Panc1 (cell line): Measurements from ENCODE around the gene GRK1. TPM values are rescaled to one million over a fixed set of nuclear protein-coding genes. Genes with fewer than 3 reads are reported as not detected.

ENCODE experiments used
- ATAC-seq: fragments of 200-7000 bp; cut with Tn5 transposase; 2 replicates; pipeline ENCODE4 v1.9.1; 2020; ENCODE audit warnings: mild to moderate bottlenecking, moderate library complexity
- BruUV-seq: library from RNA; stranded (reverse); fragments of 400-500 nt; replicated peaks from 2 replicates; lab custom pipeline; 2021; lab: Mats Ljungman, UMichigan
- CTCF ChIA-PET: fragments of 300-600 bp; sonication (Branson Sonifier 250); formaldehyde crosslinking; loops from one replicate; lab custom pipeline; 2022; ENCODE audit warnings: antibody characterized with exemption; lab: Charles Lee
- POLR2A ChIA-PET: fragments of 300-600 bp; sonication (Branson Sonifier 250); formaldehyde crosslinking; loops from one replicate; lab custom pipeline; 2022; ENCODE audit warnings: antibody characterized with exemption; lab: Charles Lee
- DNase-seq: peaks from one replicate; pipeline ENCODE4 v3.0.0-alpha.2; 2010; ENCODE audit warnings: low read depth, low spot score
- H3K27ac ChIP-seq: 2 replicates; pipeline ENCODE4 v1.5.1; 2011; ENCODE audit warnings: mild to moderate bottlenecking, low read length, inconsistent platforms
- H3K27me3 ChIP-seq: fragments of 200-500 bp; sonication (Bioruptor generic); 2 replicates; pipeline ENCODE4 v1.6.0; 2014; ENCODE audit warnings: low read length, inconsistent platforms; ENCODE audit not compliant: control insufficient read depth, insufficient read depth
- H3K36me3 ChIP-seq: fragments of 200-500 bp; sonication (Bioruptor generic); 2 replicates; pipeline ENCODE4 v1.5.1; 2014; ENCODE audit warnings: inconsistent platforms, mild to moderate bottlenecking, low read length, moderate library complexity; ENCODE audit not compliant: control insufficient read depth, insufficient read depth
- H3K4me1 ChIP-seq: 2 replicates; pipeline ENCODE4 v1.5.1; 2011; ENCODE audit warnings: inconsistent platforms, mild to moderate bottlenecking, low read length, moderate library complexity; ENCODE audit not compliant: control insufficient read depth, insufficient read depth
- H3K4me3 ChIP-seq, 2 experiments: 2 replicates each; pipeline ENCODE4 v1.5.1; 2011 to 2012; ENCODE audit warnings: low read depth in 2 of 2, low read length in 2 of 2, mild to moderate bottlenecking in 2 of 2, inconsistent platforms in 1 of 2, moderate library complexity in 1 of 2
- H3K9me3 ChIP-seq: fragments of 200-500 bp; sonication (Bioruptor generic); 2 replicates; pipeline ENCODE4 v1.5.1; 2014; ENCODE audit warnings: low read depth, mild to moderate bottlenecking, inconsistent platforms, low read length, moderate library complexity; ENCODE audit not compliant: control insufficient read depth, insufficient read depth
- CTCF ChIP-seq: fragments of 450-650 bp; IDR thresholded peaks from 2 replicates; pipeline ENCODE4 v1.5.1; 2017; ENCODE audit warnings: mild to moderate bottlenecking
- POLR2AphosphoS5 ChIP-seq: IDR thresholded peaks from 2 replicates; pipeline ENCODE4 v1.6.1; 2012; ENCODE audit warnings: mild to moderate bottlenecking, low read depth, low read length, moderate library complexity
- SIN3A ChIP-seq: IDR thresholded peaks from 2 replicates; pipeline ENCODE4 v1.6.1; 2012; ENCODE audit warnings: low read depth, mild to moderate bottlenecking, low read length, moderate library complexity, borderline replicate concordance; ENCODE audit not compliant: insufficient read depth
- TCF7L2 ChIP-seq: IDR thresholded peaks from 2 replicates; pipeline ENCODE4 v1.6.1; 2011; ENCODE audit warnings: mild to moderate bottlenecking, low read depth, low read length, inconsistent platforms
- in situ Hi-C: cut with HindIII; loops from 2 replicates; pipeline ENCODE4 v1.10.0; 2016; ENCODE audit warnings: low sequenced_read_pairs, low pct_unique_long_range_greater_than_20kb
- intact Hi-C: fragments of 100-400 bp; cut with micrococcal nuclease; formaldehyde crosslinking; loops from one replicate; pipeline ENCODE4 v1.10.0; 2022; ENCODE audit not compliant: unreplicated experiment
- total RNA-seq: library from RNA; stranded (reverse); gene quantifications from one replicate; pipeline ENCODE4 v1.2.1, GENCODE V29; 2021; ENCODE audit not compliant: unreplicated experiment
- TF ChIP-seq, protein P1 (sequence below), 2 experiments: IDR thresholded peaks; 2 replicates each; pipeline ENCODE4 v1.6.1; 2011 to 2012; ENCODE audit warnings: low read depth in 2 of 2, control low read depth in 1 of 2, low read length in 1 of 2, mild to moderate bottlenecking in 1 of 2, moderate library complexity in 1 of 2; ENCODE audit not compliant: insufficient read depth in 1 of 2

The GRK1 gene
- total RNA-seq, 1 experiment from 2014 or later: 1.8 TPM

GRCh38 chr13:113663934-113664333 lies 3.1 kb upstream of the GRK1 start:
- no peak for ATAC-seq
- POLR2A ChIA-PET: no interaction called here
- intact Hi-C loops (no loop called here), in situ Hi-C loops (no loop called here)
- Histone ChIP-seq H3K36me3 (no peaks in the 10 kb centered on the region), H3K27me3 (no peaks in the 10 kb centered on the region), H3K9me3 (no peaks in the 10 kb centered on the region), H3K4me3 (no peak overlapping the region), H3K27ac (no peak overlapping the region), H3K4me1 (no peaks in the 10 kb centered on the region)
- no peak for TF ChIP-seq POLR2AphosphoS5
- TF ChIP-seq, protein P1, sequence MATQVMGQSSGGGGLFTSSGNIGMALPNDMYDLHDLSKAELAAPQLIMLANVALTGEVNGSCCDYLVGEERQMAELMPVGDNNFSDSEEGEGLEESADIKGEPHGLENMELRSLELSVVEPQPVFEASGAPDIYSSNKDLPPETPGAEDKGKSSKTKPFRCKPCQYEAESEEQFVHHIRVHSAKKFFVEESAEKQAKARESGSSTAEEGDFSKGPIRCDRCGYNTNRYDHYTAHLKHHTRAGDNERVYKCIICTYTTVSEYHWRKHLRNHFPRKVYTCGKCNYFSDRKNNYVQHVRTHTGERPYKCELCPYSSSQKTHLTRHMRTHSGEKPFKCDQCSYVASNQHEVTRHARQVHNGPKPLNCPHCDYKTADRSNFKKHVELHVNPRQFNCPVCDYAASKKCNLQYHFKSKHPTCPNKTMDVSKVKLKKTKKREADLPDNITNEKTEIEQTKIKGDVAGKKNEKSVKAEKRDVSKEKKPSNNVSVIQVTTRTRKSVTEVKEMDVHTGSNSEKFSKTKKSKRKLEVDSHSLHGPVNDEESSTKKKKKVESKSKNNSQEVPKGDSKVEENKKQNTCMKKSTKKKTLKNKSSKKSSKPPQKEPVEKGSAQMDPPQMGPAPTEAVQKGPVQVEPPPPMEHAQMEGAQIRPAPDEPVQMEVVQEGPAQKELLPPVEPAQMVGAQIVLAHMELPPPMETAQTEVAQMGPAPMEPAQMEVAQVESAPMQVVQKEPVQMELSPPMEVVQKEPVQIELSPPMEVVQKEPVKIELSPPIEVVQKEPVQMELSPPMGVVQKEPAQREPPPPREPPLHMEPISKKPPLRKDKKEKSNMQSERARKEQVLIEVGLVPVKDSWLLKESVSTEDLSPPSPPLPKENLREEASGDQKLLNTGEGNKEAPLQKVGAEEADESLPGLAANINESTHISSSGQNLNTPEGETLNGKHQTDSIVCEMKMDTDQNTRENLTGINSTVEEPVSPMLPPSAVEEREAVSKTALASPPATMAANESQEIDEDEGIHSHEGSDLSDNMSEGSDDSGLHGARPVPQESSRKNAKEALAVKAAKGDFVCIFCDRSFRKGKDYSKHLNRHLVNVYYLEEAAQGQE (IDR thresholded peaks at IDR 0.05; ENCODE audit: insufficient read depth in 1 of 2, low read depth in 2 of 2, low read length in 1 of 2): no peak
- TF ChIP-seq TCF7L2: no peak
- TF ChIP-seq CTCF: no peak
- TF ChIP-seq SIN3A: no peak
- CTCF ChIA-PET: no interaction called here
- DNase-seq: no peak
- no TSS peak for BruUV-seq

GRCh38 chr13:113664751-113665596 lies 2.0 kb upstream of the GRK1 start:
- BruUV-seq: no TSS peak
- peak; percentile 59 for ATAC-seq
- in situ Hi-C loops: no loop called here
- Histone ChIP-seq H3K4me3 (no peak overlapping the region), H3K27ac (no peak overlapping the region), H3K36me3 (no peaks in the 10 kb centered on the region), H3K27me3 (no peaks in the 10 kb centered on the region), H3K9me3 (no peaks in the 10 kb centered on the region), H3K4me1 (no peaks in the 10 kb centered on the region)
- DNase-seq: no peak
- TF ChIP-seq POLR2AphosphoS5 (no peak), SIN3A (no peak), CTCF (no peak), TCF7L2 (no peak)
- TF ChIP-seq, protein P1 (IDR thresholded peaks at IDR 0.05; ENCODE audit: insufficient read depth in 1 of 2, low read depth in 2 of 2, low read length in 1 of 2): no peak
- ChIA-PET POLR2A (no interaction called here), CTCF (no interaction called here)
- intact Hi-C loops: no loop called here
